NCI-H2196 treated with DMSO at 0.1 percent for 48 hours (cell line): ENCODE measurements around the gene AGAP2.
"Not testable (repeated sequence)": the region's sequence is repeated elsewhere in the genome, so short reads cannot be mapped to it uniquely, and the experiment has no call there.

ENCODE experiments used
- DNase-seq: peaks from one replicate; lab custom pipeline; 2025; ENCODE audit not compliant: unreplicated experiment; lab: John Stamatoyannopoulos, UW

AGAP2 gene

DNA sequence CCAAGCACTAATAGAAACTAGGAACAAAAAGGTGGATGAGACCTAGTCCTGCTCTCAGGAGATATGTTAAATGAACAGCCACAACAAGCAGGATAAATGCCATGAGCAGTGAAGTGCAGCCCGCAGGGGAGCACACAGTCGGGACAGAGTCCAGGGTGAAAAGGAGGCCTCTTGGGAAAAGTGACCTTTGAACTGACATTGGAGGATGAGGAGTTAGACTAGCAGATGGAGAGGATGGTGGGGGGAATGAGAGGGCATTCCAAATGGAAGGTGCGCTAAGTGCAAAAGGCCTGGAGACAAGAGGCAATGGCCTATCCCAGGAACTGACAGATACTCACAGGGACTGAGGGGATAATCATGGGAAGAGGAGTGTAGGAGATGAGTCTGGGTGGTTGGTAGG, 40.1 kb downstream of the AGAP2 start:
- no peak for DNase-seq

DNA sequence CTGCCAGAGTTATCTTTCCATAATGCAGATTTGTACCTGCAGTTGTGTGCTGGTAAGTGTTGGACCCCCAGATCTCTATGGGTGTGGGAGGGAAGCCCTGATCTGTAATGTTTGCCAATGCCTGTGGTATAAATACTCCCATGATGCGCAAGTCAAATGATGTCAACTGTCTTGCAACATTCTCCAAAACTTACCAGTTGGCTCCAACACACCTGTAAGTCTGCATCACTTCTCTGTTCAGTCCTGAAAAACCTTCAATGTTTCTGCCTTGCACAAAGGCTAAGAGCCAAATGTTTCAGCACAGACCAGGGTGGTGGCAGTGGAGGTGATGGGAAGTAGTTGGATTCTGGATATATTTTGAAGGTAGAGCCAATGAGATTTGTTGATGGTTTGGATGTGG, 41.5 kb downstream of the AGAP2 start:
- DNase-seq, result no peak

DNA sequence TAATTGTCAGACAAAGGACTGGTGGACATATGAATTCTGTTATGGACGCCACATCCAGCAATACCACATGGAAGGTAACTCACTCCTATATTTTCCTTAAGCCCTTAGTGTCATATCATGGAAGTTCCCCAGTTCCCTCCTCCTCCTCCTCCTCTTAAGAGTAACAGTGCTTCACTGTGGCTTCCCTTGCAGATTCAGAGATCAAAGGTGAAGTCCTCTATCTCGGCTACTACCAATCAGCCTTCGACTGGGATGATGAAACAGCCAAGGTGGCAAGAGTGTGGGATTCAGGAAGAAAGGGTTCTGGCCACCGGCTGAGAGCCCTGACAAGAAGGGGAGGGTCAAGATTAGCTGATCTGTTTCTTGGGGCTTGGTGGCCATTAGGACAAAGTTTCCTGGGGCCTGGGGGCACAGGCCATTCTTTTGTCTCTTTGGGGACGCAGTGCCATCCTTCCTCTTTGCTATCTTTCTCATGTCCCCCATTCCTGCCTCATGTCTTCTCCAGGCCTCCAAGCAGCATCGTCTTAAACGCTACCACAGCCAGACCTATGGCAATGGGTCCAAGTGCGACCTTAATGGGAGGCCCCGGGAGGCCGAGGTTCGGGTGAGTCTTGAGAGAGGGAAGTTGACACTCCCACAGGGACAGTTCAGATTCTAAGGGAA, 42.6 kb downstream of the AGAP2 start:
- no peak for DNase-seq

DNA sequence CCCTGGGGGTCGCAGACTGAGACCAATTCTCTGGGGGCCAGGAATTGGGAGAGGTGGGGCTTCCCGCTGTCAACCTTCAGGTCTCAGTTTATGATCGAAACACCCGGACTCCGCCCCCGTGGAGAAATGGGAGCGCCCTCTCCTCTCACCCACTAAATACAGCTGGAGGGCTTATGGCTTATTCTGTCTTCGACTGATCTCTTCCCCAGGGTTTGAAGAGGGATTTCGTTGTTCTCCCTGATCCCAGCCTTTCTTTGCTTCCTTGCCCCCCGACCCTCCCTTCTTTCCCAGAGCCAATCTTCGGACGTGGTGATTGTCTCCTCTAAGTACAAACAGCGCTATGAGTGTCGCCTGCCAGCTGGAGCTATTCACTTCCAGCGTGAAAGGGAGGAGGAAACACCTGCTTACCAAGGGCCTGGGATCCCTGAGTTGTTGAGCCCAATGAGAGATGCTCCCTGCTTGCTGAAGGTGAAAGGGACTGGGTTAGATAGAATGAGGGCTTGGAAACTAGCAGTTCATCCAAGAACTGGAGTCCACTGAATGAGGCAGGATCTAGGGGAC, 44.0 kb downstream of the AGAP2 start:
- peak; percentile 6 for DNase-seq

DNA sequence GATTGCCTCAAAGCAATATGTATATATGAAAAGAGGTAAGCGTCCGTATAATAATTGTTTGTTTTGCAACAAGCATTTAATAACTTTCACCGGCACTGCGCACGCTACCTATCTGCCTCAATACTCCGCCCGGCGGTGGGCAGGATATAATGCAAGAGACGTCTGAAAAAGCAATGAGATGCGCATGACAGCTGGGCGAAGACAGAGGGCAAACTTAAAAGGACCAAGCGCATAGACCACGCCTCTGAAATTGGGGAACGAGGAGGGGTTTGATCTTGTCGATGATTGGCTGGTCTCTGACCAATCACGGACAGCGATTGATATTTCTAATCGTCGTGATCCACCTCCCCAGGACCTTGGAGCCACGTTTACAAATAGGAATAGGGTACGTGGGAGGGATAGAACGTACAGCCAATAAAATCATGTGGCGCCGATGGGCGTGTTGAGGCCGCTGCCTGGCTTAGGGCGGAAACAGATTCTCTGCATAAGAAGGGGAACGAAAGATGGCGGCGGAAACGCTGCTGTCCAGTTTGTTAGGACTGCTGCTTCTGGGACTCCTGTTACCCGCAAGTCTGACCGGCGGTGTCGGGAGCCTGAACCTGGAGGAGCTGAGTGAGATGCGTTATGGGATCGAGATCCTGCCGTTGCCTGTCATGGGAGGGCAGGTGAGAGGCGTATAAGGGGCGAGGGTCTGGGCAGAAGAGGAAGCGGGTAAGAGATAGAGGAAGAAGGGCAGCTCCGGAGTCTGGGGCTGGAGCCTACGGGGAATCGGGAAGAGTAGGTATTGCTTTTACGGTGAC, 44.7 kb downstream of the AGAP2 start, which contains the start of gene OS9:
Gene OS9 (plus strand): TSS at position 474 of the 800 bp plus-strand sequence. CDS start 30 bp downstream, at position 504.
- peak; percentile 99 for DNase-seq

DNA sequence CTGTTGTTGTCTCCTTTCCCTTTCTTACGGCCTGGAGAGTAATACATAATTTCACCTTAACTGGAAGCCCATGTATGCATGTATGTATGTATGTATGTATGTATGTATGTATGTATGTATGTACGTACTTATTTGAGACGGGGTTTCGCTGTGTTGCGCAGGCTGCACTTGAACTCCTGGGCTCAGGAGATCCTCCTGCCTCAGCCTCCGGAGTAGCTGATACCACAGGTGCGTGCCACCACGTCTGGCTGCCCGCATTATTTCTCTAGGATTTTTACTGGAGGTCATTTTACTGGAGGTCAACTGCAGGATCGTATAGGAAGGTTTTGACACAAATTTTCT, 45.3 kb downstream of the AGAP2 start:
- DNase-seq, result no peak

DNA sequence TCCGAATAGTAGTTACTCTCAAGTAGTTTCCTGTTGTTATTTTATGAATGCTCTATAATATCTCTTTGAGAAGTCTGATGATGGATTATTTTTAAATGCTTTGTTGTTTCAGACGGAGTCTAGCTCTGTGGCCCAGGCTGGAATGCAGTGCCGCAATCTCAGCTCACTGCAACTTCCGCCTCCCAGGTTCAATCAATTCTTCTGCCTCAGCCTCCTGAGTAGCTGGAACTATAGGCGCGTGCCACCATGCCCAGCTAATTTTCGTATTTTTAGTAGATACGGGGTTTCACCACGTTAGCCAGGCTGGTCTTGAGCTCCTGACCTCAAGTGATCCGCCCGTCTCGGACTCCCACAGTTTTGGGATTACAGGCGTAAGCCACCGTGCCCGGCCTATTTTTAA, 46.0 kb downstream of the AGAP2 start:
- DNase-seq, result no peak

DNA sequence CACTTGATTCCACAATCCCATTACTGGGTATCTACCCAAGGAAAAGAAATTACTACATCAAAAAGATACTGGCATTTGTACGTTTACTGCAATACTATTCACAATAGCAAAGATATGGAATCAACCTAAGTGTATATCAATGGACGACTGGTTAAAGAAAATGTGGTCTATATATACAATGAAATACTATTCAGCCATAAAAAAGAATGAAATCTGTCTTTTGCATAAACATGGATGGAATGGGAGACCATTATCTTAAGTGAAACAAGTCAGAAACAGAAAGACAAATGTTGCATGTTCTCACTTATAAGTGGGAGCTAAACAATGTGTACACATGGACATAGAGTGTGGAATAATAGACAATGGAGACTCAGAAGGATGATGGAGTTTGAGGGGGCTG, 49.6 kb downstream of the AGAP2 start:
- DNase-seq, result no peak

DNA sequence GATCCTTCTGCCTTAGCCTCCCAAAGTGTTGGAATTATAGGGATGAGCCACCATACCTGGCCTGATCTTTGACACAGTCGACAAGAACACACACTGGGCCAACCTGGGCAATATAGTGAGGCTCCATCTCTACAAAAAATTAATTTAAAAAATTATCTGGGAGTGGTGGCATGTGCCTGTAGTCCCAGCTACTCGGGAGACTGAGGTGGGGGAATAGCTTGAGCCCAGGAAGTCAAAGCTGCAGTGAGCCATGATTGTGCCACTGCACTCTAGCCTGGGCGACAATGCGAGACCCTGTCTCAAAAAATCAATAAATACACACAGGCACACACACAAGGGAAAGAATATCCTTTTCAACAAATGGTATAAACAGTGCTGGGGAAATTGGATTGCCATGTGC, 50.7 kb downstream of the AGAP2 start:
- DNase-seq, result no peak

DNA sequence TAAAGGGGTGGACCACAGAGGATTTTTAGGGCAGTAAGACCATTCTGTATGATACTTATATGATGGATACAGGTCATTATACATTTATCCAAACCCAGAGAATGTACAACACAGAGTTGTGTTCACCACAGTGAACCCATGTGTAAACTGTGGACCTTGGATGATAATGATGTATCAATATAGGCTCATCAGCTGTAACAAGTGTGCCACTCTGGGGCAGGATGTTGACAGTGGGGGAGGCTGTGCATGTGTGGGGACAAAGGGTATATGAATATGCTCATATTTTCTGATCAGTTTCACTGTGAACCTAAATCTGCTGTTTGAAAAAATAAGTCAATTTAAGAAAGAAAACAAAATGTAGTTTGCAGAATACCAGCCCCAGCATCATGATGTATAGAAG, 58.8 kb downstream of the AGAP2 start:
- no peak for DNase-seq

DNA sequence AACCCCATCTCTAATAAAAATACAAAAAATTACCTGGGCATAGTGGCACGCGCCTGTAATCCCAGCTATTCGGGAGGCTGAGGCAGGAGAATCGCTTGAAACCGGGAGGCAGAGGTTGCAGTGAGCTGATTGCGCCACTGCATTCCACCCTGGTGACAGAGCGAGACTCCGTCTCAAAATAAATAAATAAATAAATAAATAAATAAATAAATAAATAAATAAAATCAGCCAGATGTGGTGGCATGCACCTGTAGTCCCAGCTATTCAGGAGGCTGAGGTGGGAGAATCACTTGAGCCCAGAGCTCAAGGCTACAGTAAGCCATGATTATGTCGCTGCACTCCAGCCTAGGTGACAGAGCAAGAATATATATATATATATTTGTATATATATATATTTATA, 60.6 kb downstream of the AGAP2 start:
- not testable (repeated sequence) for DNase-seq

DNA sequence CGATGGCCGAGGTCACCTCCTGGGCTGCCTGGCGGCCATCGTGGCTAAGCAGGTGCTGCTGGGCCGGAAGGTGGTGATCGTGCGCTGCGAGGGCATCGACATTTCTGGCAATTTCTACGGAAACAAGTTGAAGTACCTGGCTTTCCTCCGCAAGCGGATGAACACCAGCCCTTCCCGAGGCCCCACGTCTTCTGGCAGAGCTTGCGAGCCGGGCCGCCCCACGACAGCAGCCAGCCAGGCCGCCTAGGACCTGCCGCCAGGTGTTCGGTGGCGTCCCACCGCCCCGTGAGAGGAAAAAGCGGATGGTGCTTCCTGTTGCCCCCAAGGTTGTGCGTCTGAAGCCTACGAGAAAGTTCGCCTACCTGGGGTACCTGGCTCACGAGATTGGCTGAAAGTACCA, 63.9 kb downstream of the AGAP2 start:
- DNase-seq, result no peak
